Activated CD4-positive, alpha-beta T cell treated with anti-CD3 and anti-CD28 coated beads, Interleukin-2, amount 50 U/mL, for 16 hours (primary cell): ENCODE results near the gene AP3D1.

Experiments
- DNase-seq: peaks from one replicate; pipeline ENCODE4 v3.0.0-alpha.2; 2020

Gene AP3D1

DNA sequence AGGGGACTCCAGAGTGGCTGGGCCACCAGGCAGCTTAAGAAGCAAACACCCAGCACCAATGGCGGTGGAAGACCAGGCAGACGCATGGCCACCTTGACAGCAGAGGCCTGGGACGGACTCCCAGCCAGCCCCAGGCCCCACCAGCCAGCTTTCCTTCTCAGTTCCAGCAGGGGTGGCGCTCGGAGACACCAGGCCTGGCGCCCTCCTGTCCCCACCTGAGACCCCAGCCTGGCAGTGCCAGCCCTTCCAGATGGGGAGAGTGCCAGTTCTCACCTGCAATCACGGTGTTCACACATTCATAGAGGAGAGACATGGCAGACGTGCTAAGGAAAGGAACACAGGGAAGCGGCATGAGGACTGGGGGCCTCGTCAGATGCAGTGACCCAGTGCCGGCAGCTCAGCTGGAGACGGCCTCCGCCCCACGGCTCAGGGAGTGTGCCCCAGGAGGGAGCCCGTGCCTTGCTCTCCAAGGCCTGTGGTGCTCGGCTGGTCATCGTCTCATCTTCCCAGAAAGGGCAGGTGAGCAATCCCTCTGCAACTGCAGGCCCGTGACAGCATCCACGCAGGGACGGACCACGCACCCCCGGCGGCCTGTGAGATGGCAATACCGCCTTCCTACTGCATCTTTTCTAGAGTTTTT, 24.4 kb downstream of the AP3D1 start:
- DNase-seq = no peak

DNA sequence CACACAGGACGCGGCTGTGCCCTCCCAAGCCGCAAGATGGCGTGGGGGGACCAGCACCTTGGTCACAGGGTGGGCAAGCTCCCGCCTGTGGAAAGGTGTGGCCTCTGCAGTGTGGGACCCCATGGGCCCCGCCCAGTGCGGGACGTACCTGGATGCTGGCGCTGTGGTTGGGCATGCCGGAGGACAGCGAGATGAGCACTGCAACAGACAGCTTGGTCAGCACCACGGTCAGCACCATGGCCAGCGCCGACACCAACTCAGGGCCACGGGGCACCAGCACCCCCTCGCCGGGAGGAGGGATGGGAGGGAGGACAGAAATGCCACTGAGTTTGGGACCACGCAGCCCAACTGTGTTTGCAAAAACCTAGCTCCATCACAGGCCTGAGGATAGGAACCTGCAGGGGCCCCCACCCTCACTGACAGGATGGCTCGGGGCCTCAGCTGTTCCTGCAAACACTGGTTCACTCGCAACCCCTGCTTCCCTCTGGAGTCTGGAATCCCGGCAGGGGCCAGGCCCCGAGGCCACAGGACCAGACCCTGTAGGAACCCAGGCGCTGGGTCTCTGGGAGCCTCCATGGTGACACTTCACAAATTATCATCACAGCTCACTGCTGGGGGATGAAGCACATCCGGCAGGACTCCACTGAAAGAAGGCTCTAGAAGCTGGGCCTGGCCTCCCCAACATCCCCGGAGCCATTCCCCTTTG, 27.5 kb downstream of the AP3D1 start:
- no peak for DNase-seq

DNA sequence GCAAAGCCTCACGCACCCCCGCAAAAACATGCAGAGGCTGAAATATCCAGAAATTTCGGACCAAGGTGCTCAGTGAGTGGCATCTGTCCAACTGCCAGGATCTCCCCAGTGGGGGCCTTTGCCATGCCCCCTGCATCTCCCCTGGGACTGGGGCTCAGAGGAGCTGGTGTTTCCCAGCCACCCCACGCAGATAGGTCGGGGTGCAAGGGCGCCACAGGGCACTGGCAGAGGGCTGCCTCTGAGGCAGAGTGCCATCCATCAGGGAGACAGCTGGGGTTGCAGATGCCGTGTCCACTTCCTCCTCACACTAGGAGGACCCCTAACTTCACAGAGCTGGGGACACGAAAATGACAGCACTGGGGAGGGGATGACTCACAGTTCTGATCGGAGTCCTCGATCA, 28.4 kb downstream of the AP3D1 start:
- DNase-seq = no peak

DNA sequence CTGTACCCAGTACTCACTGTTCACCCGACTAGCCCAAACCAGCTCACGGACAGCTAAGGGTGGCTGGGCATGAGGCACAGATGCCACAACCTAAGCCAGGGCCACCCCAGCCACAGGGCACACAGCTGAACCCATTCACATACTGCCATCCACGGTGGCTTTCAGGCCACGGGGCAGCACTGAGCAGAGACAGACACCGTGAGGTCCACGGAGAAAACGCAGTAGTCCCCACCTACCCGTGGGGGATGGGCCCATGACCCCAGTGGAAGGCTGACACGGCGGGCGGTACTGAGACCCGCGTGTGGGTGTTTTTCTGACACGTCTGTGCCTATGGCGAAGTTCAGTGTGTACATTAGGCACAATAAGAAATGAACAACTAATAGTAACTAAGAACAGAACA, 29.1 kb downstream of the AP3D1 start:
- DNase-seq = no peak

DNA sequence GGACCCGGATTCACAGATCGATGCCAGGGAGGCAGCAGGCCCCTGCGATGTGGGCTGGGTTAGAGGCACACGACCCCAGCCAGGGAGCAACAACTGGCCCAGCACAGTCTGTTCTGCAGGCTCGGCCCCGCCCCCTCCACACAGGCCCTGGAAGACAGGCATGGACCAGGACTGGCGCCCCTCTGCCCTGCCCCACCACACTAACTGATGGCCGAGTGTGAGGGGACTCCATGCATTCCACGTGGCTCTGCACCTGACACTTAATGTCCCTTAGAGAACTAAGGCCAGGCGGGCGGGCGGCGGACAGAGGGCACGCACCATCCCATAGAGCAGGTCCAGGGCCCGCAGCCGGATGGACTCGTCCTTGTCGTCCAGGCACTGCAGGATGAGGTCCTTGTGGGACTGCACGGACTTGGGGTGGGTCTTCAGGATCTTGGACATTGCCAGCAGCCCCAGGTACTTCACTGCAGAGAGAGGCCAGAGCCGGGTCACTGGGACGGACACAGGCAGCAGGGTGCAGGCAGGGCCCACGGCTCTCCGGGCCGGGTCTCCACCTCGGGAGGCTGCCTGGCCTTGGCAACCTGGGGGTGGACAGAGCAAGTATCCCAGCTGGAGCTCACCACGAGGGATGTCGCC, 29.8 kb downstream of the AP3D1 start:
- DNase-seq = no peak

DNA sequence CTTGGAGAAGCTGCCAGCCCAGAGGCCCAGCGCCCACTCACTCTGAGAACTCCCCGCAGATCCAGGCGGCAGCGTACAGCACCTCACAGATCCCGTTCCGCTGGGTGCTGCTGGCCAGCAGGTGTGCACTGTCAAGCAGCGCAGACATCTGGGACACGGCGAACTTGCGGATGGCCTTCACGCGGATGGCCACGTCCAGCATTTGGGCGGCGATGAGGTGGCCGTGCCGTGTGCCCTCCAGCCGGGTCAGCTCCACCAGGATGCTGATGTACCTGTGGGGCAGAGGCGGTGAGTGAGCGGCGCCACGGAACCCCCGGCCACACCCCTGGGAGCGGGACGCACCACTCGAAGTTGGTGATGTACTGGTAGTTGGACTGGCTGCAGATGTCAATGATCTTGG, 30.5 kb downstream of the AP3D1 start:
- DNase-seq = no peak

DNA sequence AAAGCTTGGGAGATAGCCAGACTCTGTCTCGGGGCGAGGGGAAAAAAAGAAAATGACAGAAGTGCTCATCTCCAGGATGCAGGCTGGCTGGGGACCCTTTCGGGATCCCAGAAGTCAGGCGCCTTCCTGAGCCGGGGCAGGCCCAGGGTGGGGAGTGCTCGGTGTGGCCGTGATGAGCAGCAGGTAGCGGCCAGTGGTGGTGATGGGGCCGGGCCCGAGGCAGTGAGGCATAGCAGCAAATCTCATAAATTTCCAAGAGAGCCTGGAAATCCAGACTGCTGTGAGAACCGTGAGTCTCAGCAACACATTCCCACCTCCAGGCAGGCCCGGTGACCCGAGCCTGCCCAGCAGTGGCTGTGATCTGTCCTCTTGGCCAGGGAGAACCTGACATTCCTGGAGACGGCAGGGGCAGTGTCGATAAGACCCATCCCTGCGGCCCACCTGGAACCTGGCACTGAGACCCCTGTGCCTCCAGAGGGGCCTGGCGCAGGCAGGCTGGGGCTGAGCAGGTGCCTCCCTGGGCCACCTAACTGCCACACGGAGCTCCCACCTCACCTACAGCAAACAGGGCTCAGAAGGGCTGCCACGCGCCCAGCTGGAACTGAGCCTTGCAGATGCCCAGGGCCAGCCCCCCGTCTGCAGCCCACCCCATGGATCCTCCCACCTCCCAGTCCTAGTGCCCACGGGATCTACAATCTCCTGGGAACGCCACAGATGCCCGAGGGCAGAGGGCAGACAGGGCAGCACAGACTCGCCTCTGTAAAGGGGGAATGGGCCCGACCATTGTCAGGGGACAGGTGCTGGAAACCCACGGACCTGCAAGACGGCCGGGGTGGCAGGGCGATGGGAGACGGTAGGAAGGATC, 31.2 kb downstream of the AP3D1 start:
- DNase-seq = no peak

DNA sequence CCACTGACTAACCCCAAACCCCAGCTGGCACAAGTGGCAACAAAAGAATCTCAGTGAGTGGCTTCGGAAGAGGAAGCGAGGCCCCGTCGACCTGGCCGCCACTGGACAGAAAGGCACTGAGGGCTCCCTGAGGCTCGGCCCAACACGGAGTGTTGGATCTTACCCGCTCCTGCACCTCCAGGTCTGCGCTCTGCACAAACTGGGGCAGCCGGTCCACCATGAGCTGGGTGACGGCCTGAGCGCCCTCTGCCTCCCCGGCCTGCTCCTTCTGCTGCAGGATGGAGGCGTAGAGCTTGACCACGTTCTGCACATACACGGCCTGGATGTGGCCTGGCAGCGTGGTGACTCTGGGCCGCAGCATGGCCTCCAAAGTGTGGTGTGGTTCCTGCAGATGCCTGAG, 32.9 kb downstream of the AP3D1 start:
- DNase-seq = no peak

DNA sequence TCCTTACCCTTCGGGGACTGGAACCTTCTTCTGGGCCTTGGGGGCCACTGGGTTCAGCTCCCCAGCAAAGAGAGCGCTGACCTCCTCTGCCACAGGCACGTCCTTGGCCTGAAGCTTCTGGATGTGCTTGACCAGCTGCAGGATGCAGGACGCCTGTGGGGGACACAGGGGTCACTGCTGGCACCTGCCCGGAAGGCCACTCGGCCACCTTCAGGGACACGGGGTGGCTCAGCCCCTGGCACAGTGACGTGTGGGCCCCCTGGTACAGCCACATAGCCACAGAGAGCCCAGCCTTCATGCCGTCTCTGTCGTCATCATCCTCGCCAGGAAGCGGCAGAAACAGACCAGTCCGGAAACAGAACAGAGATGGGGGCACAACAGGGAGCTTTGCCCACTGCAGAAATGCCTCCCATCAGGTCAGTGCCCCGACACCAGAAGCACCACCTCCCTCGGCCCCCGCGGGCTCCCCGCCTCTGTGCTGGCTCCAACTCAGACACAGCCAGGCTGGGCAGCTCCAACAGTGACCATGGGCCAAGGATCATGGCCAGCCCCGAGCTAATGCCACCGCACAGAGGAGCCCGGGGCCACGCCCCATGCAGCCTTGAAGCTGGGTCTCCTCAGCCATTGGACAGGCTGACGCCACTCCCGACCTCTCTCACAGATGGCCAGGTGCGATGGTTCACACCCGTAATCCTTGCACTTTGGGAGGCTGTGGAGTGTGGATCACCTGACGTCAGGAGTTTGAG, 34.0 kb downstream of the AP3D1 start:
- no peak for DNase-seq

DNA sequence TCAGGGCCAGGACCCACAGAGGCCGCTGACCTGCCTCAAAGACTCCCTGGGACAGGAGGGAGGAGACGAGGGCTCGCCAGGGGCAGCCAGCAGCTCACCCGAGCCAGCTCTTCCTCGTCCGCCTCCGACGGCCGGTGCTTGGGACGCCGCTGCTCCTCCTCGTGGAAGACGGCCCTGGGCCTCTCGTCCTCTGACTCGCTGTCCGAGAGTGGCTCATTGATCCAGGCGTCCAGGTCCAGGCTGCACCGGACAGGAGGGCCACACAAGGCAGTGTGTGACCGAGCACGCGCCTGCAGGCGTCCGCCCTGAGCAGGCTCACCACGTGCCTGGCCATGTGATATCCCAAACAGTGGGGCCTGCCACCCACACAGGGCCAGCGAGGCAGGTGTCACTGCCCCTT, 34.9 kb downstream of the AP3D1 start:
- DNase-seq = no peak

DNA sequence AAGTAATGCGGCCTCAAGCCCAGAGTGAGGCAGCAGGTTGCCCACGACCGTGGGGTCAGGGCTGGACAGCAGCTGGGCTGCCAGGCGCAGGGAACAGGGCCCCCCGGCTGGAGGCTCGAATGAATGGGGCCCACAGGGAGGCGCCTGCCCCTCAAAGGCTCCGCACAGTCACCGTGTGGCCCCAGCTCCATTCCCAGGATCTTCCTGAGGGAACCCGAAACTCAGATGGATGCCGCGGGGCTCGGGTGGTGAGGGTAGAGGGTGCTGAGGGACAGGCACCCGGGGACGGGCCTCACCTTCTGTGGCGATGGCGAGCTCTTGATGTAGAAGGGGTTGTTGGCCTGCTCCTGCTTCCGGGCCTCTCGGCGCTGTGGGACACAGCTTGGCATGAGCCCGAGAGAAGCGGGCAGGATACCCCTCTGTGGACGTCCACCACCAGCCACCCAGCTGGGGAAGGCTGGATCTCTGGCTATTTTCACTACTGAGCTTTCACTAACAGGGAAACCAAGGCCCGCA, 35.4 kb downstream of the AP3D1 start:
- no peak for DNase-seq

DNA sequence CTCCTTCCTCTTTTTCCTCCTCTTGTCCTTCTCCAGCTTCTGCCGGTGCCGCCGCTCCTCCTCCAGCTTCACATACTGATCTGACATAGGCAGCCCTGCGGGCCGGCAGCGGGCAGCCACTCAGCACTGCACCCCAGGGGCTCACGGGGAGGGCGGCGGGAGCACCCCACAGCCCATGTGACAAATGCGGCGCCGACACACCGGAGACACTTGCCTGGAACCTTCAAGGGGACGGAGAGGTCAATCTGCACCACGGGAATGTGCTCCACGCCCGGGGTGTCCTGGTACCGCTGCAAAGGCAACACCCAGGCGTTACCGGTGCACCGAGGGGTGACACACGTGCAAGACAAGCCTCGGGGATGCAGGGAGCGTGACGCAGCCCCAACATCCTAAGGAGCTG, 36.0 kb downstream of the AP3D1 start:
- no peak for DNase-seq

DNA sequence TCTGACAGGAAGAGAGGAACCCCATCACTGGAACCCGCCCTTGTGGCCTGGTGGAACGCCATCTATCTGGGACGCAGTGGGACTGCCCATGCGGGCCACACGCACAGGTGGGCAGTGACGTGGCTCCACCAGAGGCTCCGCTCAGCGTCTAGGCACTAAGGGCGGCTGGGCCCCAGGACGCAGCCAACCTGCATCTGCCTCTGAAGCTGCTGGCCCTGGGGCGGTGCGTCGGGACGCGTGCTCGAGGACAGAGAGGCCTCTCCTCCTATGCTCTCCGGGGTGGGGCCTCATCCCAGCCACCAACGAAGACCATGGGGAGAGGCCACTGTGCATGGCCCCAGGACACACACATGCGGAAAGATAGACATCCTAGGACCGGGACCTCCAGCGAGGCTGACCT, 36.5 kb downstream of the AP3D1 start:
- DNase-seq = no peak

DNA sequence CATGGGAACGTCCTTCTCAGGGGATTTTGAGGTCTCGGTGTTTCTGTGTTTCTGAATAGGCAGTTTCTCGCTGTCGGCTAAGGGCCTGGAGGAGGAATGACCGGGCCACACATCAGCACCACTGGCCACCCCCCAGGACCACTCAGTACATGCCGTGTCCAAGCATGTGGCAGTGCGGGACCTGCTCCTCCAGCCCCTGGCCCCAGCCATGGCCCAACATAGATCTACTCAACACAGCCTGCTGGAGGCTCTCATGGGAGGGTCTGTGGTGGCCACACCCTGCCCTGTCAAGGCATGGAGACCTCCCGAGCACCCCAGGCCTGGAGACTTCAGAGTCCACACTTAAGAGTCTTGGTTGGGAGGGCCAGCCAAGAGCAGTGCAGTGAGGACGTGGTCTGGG, 37.1 kb downstream of the AP3D1 start:
- no peak for DNase-seq

DNA sequence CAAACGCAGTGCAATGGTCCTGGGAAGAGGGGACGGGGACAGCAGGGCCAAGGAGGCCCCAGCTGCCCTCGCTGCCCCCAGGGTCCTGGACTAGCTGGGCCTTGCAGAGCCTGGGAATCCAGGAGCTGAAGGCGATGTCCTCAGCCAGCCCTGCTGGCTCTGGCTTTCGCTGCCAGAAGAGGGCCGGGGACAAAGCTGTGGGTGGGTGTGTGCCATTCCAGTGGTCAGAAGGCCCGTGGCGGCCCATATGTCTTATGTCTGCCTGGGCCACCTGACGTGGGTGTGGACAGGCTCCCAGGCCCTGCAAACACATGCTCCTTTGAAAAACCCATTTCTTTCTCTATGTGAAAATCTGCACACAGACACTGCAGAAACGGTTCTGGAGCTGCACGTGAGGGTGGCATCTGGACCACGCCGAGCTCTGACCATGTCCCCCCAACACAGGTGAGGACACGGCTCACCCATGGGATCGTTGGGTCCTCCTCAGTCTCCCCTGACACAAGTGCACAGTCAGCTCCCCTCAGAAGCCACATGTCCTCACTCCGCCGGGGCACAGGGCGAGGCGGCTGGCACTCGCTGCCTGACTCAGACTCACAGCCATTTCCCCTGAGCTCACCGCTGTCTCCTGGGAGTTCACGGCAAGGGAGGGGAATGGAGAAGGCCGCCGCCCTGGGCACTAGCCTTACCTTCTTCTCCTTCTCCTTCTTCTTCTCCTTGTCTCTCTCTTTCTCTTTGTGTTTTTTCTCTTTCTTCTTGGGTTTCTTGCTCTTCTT, 37.7 kb downstream of the AP3D1 start:
- DNase-seq = no peak

DNA sequence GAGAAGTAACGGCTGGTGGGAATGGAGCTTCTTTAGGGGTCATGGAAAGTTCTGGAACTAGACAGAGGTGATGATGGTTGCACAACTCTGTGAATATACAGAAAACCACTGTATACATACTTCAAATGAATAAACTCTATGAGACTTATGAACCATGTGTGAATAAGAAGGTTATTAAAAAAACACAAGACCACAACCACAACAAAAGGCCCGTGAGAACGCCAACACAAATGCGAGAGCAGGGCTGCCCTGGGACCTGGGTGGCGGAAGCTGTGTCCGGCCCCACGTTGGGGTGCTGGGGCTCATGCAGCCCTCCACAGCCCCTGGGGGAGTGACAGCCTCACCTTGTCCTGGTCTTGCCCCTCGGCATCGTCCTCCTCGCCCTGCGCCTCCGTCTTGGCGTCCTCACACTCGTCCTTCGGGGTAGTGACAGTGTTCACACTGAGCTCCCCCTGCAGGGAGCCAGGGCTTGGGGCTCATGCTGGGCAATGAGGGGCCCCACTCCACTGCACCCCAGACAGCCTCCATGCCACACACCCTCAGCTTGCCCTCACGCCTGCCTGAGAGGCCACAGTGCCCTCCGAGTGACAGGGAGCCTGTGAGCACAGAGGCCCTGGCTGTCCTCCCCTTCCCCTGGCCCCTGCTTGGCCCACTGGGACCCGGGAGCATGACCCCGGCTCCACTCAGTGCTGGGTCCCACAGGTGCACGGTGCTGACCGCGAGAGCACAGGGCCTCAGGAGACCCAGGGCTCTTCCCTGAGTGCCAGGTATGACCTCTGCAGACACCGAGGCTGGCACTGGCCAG, 38.6 kb downstream of the AP3D1 start:
- DNase-seq = no peak

DNA sequence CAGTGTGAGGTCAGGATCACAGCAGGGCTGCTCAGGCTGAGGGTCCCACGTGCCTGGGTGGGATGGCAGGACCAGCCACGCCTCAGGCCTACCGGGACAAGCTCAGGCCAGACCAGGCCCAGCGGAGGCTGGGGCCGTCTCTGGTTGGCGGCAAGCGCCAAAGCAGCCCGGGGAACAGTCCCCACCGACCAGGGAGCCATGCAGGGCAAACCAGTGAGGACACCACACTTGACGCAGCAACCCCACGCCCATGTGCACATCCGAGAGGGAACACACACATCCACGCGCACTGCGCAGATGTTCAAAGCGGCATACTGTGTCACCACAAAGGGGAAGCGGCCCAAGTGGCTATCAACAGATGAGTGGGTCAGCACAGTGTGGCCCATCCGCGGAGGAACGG, 39.5 kb downstream of the AP3D1 start:
- DNase-seq = no peak

DNA sequence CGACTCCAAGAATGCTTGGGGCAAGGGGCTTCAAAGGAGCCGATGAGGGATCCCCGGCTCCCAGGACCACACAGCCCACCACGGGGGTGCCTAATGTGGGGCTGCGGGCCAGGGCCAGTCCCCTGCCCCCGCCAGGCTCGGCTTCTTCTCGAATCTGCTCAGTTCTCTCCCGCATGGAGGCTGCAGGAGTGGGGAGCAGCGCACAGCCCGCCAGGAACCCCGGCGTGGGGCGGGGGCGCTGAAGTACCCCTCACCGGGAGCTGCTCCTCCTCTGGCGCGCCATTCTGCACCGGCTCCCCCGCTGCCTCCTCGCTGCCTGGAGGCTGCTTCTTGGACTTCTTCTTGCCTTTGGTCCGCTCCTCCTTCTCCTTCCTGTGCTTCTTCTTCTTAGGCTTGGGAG, 39.9 kb downstream of the AP3D1 start:
- DNase-seq = no peak

DNA sequence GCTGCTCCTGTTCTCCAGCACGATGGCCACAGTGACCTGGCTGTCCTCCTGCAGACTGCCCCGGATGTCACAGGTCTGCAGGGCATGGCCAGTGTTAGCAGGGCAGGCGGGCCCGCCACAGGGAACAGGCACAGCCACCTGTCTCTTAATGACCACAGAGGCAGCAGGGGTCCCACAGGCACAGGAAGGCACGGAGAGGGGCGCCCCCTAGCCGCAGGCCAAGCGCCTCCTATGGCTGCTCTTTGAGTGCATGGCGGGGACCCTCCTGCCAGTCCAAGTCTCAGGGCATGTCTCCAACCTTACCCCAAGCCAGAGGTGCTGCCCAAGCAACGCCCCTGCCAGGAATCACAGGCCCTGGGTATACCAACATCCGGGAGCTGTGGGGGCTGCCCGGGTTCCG, 40.5 kb downstream of the AP3D1 start:
- DNase-seq = no peak

DNA sequence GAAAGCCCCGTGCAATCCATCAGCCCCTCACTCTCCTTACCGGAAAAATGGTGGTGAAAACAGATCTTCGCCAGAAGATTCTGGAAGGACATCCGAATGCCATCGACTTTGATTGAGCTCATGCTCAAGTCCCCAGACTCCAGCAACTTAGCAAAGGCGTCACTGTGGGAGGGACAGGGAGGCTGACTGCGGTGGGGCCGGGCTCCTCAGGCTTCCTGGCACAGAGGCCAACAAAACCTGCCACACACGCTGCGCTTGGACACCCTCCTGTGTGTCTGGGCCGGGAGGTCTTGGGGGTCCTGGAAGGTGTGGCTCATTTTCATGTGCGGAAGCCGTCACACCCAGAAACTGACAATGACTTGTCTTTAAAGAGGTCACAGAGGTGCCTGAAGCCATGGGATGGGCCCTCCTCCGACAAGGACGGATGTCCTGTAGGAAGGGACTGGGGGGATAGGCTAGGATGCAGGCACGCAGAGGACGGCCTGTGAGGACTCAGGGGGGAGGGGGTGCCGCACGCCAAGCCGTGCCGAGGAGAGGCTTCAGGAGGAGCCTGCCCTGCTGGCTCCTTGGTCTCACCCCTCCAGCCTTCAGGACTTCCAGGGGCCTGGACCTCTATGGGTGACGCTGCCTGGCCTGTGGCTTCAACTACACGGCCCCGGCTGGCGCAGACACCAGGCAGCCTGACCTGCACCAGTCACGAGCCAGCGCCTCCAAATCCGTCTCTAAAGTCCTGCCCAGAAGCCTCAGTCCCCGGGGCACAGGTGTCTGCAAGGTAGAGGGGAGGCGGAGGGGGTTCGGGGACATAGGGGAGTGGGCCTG, 42.1 kb downstream of the AP3D1 start:
- no peak for DNase-seq
